GM20431 (cell line): ENCODE measurements around the gene VWA5B1.
"Not testable (repeated sequence)": the region's sequence is repeated elsewhere in the genome, so short reads cannot be mapped to it uniquely, and the experiment has no call there.

Experiments
- in situ Hi-C: fragments of 300-500 bp; cut with MseI, MboI; formaldehyde crosslinking; loops from one replicate; pipeline ENCODE4 v1.15.0; 2020; ENCODE audit warnings: low sequenced_read_pairs; ENCODE audit not compliant: unreplicated experiment

VWA5B1 gene, protein sequence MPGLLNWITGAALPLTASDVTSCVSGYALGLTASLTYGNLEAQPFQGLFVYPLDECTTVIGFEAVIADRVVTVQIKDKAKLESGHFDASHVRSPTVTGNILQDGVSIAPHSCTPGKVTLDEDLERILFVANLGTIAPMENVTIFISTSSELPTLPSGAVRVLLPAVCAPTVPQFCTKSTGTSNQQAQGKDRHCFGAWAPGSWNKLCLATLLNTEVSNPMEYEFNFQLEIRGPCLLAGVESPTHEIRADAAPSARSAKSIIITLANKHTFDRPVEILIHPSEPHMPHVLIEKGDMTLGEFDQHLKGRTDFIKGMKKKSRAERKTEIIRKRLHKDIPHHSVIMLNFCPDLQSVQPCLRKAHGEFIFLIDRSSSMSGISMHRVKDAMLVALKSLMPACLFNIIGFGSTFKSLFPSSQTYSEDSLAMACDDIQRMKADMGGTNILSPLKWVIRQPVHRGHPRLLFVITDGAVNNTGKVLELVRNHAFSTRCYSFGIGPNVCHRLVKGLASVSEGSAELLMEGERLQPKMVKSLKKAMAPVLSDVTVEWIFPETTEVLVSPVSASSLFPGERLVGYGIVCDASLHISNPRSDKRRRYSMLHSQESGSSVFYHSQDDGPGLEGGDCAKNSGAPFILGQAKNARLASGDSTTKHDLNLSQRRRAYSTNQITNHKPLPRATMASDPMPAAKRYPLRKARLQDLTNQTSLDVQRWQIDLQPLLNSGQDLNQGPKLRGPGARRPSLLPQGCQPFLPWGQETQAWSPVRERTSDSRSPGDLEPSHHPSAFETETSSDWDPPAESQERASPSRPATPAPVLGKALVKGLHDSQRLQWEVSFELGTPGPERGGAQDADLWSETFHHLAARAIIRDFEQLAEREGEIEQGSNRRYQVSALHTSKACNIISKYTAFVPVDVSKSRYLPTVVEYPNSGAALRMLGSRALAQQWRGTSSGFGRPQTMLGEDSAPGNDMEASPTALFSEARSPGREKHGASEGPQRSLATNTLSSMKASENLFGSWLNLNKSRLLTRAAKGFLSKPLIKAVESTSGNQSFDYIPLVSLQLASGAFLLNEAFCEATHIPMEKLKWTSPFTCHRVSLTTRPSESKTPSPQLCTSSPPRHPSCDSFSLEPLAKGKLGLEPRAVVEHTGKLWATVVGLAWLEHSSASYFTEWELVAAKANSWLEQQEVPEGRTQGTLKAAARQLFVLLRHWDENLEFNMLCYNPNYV

DNA sequence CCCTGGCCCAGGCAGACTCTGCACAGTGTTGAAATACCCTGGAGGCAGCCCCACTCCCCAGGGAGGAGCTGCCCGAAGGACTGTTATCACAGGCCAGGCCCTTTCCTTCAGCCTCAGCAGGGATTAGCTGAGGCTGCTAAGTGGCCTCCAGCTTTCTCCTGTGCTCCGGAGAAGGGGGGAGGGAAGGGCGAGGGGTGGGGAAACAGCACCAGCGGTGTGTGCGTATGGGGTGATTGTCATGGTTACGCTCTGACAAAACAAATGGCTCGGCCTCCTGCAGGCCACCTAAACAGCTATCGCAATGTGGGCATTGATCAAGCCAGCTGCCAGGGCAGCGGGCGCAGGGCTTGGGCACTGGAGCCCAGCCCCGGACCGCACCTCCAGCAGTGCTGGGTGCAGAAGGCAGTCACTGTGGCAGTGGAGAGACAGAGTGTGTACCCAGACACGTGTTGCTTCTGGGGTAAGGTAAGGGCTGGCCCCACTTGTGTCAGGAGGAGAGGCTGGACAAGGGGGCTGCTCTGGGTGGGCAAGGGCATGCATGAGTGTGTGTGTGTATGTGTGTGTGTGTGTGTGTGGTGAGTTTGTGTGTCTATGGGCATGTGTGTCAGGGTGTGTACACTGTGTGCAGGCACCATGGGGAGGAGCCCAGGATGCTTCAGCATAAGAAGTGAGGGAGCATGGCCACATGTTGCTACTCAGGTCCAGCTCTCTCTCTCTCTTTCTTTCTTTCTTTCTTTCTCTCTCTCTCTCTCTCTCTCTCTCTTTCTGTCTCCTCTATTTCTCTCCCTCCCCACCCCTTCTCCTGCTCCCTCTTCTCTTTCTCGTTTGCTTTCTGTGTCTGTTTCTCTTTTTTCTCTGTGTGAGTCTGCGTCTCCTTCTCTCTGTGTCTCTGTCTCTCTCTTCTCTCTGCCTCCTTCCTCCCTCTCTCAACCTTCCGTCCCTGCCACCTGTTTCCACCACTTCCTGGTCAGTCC is at the start of gene VWA5B1:
TSS of gene VWA5B1 (plus strand) at position 252 of the 974 bp plus-strand sequence. CDS start 19,727 bp downstream, outside the sequence.
- in situ Hi-C loops = no loop called here

DNA sequence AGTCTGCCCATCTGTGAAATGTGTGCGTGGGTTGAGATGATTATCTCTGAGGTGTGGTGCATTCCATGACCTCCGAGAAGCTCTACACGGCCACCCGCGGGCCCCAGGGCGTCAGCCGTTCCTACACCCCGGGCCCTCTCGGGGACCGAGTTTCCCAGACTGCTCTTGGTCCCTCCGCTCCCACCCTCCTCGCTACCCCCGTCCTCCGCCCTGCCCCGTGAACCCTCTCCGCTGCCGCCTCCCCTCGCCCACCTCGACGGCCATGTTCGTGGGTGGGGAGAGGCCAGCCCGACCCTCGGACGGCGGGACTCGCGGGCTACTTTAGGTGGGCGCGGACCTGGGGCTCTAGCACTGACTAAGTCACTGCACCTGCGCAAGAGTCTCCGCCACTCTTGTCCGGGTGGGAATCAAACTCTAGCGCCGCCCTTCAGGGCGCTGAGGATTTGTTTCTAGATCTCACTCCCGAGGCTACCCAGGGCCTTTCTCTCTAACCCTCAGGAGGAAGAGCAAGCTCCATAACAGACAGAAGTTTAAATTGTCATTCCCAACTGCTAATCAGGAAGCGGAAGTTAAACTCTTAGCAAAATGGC is 47.7 kb upstream of the VWA5B1 start:
- in situ Hi-C loops = no loop called here

DNA sequence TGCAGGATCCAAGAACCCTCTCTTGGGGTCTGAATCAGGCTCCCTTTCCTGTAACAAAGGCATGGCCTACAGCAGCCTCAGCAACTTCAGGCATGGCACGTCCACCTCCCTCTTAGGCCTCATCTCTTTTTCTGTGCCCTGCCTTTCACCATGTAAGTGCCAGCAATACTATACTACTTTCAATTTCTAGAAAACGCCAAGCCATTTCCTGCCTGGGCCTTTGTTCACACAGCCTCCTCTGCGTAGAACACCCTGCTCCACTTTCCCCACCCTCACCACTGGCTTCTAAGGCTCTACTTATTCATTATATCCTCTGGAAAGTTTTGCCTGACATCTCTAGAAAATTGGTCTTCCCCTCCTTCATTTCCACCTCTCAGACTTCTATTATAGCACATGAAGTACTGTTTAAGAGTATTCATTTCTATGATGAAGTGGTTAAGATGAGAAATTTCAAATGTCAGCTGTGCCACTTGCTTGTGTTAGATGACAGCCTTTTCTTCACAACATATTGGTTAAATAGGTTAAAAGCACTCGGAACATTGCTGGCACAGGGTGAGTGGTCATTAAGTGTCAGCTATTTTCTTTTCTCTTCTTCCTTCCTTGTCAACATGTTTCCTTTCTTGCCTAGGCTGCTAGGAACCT is 41.6 kb upstream of the VWA5B1 start:
- in situ Hi-C loops = no loop called here

DNA sequence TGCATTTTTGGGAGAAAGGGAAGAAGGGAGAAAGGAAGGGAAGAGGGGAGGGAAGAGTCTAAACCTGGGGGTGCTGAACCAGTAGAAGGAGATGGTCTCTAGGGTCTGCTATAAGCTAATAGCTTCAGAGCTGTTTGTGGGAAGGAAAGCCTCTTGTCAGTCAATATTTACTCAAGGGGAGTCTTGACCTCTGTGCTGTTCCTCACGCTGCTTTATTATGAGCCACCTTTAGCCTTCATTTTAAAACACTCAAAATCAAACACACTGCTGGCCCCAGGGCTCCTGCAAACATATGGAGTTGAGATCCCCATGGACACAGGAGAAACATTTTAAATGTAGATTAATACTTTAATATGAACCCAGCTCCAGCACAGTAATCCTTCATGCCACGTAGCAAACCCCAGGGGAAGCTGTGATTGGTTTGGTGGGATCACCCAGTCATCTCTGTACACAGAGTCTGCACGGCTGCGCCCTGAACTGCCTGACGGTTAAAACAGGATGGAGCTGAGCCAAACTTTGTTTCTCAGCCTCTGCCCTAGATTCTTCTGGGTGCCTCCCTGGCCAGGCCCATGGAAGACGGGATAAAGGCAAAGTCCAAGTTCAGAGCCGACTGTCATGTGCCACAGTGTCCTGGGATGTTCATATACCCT is 40.2 kb upstream of the VWA5B1 start:
- in situ Hi-C loops = no loop called here

DNA sequence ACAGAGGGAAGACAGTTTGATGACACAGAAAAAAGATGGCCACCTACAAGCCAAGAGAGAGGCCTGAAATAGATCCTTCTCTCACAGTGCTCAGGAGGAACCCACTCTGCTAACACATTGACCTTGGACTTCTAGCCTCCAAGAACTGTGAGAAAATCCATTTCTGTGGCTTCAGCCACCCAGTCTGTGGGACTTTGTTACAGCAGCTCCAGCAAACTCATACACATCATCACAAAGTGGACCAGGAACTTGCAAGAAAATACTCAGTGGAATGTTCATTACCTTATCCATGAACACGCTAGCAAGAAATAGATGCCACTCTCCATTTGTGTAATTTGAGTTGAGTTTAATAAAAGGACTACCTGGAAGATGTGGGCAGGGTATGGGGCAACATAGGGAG is 38.1 kb upstream of the VWA5B1 start:
- in situ Hi-C loops = no loop called here

DNA sequence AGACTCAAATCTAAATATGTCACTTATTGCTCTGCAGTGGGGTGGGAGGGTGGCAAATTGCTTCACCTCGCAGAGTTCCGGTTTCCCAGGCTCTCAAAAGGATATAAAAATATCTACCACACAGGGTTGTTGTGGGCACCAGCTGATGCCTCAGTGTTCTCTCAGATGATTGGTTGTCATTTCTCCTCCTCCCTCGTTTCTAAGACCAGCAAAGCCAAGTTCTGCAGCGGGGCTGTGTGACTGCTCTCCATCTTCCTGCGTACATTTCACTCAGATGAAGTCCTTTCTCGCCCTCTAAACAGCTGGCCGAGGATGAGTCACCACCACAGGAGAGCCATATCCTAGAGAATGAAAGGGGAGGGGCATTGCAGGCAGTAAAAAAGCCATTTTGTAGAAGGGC is 35.0 kb upstream of the VWA5B1 start:
- in situ Hi-C loops = no loop called here

DNA sequence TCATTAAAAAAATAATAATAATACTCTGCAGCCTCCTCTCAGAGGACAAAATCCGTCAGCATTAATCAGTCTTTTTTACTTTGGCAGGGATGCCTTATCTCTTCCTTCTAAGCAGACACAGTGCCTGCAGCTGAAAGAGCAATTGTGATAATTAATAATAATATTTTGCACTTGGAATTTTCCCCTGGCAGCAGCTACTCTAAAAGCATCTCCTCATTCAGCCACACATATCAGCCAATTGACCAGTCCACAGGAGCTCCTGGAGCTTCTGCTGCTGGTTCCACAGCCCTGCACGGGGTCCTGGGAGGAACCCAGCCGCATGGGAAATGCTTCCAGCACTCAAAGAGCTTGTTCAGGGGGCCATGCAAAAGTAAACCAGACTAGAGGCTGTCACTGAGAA is 31.0 kb upstream of the VWA5B1 start:
- in situ Hi-C loops = no loop called here

DNA sequence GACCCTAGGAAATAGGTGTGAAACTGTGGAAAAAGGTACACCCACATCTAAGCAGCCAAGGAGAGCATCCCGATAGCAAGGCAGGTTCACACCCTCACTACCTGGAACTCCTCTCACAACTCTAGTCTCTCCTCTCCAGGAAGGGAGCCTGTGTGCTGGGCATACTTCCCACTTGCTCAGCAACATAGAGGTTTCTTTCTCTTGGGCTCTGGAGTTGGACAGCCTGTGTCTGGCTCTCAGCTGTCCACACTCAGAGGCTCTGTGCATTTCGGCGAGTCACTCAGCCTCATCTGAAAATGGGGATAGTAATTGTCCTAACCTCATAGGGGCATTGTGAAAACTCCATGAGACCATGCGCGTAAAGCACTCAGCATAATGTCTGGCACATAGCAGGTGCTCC is 29.6 kb upstream of the VWA5B1 start:
- in situ Hi-C loops = no loop called here

DNA sequence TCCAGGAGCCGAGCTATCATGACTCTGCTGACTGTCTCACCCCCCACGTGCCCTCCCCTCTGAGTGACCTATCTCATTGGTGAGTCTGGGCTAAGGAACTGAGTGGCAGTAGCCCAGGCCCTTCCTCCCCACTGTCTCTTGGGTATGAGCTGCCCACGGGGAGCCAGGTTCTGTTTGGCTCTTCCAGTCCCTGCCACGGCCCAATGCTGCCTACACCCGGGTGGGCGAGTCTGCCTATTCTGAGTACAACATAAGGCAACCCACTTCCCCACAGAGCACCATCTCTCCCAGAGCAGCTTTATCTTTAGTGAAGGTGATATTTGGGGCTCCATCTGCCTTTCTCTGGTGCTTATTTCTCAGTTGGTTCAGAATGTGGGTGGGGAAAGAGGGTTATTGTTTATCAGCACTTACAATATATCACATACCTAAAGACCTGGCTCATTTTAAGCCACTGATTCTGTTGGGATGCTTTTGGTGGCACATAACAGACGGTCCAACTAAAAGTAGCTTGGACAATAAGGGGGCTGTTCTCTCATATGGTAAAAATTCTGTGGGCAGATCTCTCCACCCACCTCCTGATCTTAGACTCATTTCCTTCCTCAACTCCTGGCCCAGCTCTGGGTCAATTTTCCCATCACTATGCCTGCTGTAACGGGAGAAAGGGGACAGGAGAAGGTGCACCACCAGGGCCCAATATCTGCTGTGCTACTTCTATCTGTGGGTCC is 27.7 kb upstream of the VWA5B1 start:
- in situ Hi-C loops = no loop called here

DNA sequence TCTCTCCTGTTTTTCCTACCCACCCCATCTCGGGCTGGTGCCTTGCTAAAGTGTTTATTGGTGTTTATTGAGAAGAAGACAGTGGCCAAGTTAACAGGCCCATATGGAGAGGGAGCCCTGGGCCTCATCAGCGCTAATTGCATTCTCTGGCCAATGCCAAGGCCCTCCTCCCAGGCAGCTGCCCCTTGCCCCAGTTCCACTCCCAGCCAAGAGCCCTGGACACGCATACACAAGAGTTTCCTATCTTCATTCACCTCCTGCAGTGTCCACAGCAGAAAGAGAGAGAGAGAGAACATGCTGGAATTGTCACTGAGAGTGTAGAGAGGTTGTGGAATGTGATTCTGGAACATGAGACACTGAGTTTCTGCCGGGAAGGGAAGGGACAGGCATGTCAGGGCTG is 25.4 kb upstream of the VWA5B1 start:
- in situ Hi-C loops = no loop called here

DNA sequence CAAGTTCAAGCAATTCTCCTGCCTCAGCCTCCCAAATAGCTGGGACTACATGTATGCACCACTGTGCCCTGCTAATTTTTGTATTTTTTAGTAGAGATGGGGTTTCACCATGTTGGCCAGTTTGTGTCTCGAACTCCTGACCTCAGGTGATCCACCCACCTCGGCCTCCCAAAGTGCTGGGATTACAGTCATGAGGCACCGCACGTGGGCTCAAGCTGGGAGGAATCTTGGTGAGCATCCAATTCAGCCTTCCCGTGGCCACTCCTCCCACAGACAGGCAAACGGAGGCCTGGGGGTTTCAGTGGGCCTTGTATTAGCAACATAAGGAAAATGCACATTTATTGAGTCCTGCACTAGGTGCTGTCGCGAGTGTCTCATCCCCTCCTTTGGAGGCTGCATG is 24.5 kb upstream of the VWA5B1 start:
- in situ Hi-C loops = no loop called here

DNA sequence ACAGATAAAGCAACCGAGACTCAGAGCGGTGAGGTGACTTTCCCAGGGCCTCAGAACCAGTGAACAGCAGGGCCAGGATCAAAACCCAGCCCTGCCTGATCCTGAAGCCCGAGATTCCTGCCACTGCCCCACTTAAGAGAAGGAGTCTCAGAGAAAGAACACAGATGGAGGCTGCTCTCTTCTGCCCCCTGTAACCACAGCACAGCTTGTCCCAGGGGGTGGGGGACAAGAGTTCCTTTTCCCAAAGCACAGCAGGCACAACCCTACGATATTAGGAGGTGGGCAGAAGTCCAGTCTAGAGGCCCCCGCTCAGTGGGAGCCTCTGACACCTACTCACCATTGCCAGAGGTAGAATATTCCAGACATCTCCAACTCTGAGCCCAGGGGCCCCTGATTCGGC is 24.0 kb upstream of the VWA5B1 start:
- in situ Hi-C loops = no loop called here

DNA sequence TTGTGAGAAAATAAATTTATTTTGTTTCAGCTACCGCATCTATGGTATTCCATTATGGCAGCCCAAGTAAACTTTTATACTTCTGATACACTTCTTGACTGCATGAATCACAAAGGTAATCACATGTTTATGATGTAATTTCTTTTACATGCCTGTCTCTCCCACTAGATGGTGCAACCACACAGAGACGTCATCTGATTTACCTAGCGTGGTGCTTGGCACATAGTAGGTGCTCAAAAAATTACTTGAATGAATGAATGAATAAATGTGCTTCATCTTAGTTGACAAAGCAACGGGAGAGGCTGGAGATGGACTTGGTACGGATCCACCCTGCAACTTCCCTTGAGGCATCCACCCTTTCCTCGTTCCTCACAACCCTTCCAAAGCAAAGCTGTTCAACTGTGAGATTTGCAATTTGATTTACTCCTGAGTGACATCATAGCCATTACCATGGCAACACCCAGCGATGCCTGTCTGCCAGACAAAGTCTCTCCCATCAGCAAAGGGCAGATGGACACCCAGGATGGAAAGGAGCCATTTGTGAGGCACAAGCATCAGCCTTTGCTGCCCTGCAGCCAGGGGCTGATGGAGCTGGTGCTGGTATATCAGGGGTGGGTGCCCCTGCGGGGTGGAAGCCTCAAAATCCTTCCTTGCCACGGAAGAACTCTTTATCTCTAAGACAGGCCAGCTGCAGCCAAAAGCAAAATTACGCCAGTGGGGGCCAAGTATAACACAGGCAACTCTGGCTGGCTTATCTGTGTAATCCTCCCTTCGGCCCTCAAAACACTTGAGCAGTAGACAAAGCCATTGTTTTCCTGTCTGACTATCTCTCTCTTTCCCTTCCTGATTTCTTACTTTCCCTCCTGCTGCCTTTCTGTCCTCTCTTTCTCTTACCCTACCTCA is 18.9 kb upstream of the VWA5B1 start:
- in situ Hi-C loops = no loop called here

DNA sequence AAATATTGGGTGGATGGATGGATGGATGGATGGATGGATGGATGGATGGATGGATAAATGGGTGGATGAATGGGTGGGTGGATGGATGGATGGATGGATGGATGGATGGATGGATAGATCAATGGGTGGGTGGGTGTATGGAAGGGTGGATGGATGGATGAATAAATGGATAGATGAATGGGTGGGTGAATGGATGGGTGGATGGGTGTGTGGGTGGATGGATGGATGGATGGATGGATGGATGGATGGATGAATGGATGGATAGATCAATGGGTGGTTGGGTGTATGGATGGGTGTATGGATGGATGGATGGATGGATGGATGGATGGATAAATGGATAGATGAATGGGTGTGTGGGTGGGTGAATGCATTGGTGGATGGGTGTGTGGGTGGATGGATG is 17.0 kb upstream of the VWA5B1 start:
- in situ Hi-C loops = not testable (repeated sequence)

DNA sequence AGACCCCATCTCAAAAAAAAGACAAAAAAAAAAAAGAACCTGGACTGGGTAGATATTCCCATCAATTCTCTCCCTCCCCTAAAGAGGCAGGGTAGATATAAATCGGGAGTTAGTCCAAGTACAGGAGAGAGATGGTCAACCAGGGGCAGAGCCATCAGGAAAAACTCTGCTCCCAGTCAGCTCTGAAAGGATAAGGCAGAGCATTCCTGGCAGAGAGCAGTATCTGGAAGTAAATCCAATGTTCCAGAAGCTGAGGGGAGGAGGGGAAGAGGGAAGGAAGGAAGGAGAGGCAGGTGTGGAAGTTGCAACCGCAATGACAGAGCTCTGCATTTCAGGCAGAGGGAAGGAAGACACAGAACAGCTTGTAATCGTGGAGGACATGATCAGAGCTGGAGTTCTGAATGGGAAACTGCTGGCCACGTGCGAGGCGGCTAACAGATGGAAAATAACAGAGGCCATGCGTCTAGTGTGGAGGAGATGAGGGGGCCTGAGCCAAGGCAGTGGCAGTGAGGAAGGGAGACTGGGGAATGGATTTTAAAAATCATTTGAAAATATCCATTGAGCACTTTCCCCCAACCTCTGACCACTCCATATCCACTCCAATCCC is 15.3 kb upstream of the VWA5B1 start:
- in situ Hi-C loops = no loop called here

DNA sequence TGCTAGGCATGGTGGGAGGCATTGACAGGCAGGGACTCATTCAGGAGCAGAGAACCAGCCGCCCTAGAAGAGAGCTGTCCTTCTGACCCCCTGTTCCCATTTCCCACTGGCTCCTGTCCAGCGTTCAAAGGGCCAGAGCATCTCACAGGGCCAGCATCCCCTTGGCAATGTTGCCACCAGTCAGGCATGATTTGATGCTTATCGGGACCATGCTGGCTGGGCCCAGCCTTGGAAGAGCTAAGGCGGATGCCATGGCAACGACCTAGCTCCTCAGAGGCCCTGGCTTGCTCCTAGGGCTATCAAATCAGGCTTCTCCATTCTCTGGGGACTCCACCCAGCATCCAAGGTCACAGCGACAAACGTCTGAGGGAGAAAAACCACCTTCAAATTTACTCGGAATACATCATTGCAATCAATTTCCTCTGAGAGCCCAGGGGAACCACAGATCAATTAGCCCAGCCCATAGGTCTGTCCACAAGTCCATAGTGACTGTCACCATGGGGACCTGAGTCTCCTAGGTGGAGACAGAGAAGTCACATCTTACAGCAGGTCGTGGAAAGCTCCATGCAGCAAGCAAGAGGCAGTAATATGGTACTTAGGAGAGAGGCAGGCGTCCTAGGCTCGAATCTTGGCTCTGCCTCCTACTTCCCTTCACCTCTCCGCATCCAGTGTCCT is 14.1 kb upstream of the VWA5B1 start:
- in situ Hi-C loops = no loop called here
